Dendritic cell treated with granulocyte-macrophage colony-stimulating factor and Interleukin-4, amounts not matched to agents 40 ng/mL and 50 ng/mL, for 4 days (primary cell): Measurements from ENCODE around the gene CUL1.

Source experiments
- H3K27ac Mint-ChIP-seq: one replicate; pipeline ENCODE4 v1.8.0; 2022; ENCODE audit warnings: mild to moderate bottlenecking, mixed read lengths
- H3K27me3 Mint-ChIP-seq: one replicate; pipeline ENCODE4 v1.8.0; 2022; ENCODE audit warnings: mild to moderate bottlenecking, mixed read lengths
- H3K36me3 Mint-ChIP-seq: one replicate; pipeline ENCODE4 v1.8.0; 2022; ENCODE audit warnings: low read depth, mixed read lengths
- H3K4me1 Mint-ChIP-seq: one replicate; pipeline ENCODE4 v1.8.0; 2022; ENCODE audit warnings: low read depth, mixed read lengths
- H3K4me3 Mint-ChIP-seq: one replicate; pipeline ENCODE4 v1.8.0; 2022; ENCODE audit warnings: mild to moderate bottlenecking, moderate library complexity, mixed read lengths
- H3K9me3 Mint-ChIP-seq: one replicate; pipeline ENCODE4 v1.8.0; 2022; ENCODE audit warnings: mixed read lengths
- intact Hi-C: fragments of 100-400 bp; cut with micrococcal nuclease; formaldehyde crosslinking; loops from one replicate; pipeline ENCODE4 v1.15.0; 2022

CUL1 gene

GRCh38 chr7:148698397-148699023 lies at the start of gene CUL1:
Gene CUL1 (plus strand): TSS chr7:148698903. CDS start chr7:148730123, 31,220 bp downstream.
- peaks cover 16% of the 10 kb centered on the region for H3K36me3 Mint-ChIP-seq
- no peaks in the 10 kb centered on the region for H3K9me3 Mint-ChIP-seq
- peak within 1 kb of the TSS; percentile 82 for H3K27ac Mint-ChIP-seq
- H3K4me1 Mint-ChIP-seq: peaks cover 45% of the 10 kb centered on the region
- H3K4me3 Mint-ChIP-seq: peak within 1 kb of the TSS; percentile 91
- intact Hi-C loops: loop anchor here (5.0 to 10.0 kb wide), 2 partner anchors 121 to 266 kb away; no protein-coding TSS in a partner anchor
- no peaks in the 10 kb centered on the region for H3K27me3 Mint-ChIP-seq

GRCh38 chr7:148650232-148650858 lies 48.4 kb upstream of the CUL1 start:
- intact Hi-C loops: no loop called here
- H3K9me3 Mint-ChIP-seq: no peaks in the 10 kb centered on the region

DNA sequence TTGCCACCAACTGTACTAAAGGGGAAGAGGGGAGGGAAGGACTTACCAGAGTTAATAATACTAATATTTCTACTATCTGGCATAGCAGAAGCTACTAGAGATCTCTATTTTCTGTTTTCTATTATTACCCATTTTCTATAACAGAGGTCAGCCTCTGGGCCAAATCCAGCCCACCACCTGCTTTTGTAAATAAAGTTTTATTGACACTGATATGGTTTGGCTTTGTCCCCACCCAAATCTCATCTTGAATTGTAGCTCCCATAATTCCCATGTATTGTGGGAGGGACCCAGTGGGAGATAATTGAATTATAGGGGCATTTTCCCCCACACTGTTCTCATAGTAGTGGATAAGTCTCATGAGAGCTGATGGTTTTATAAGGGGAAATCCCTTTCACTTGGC lies 45.9 kb upstream of the CUL1 start:
- peaks cover 1% of the 10 kb centered on the region for H3K27me3 Mint-ChIP-seq
- H3K36me3 Mint-ChIP-seq: no peaks in the 10 kb centered on the region
- no peaks in the 10 kb centered on the region for H3K4me1 Mint-ChIP-seq
- no peak overlapping the region for H3K27ac Mint-ChIP-seq
- H3K4me3 Mint-ChIP-seq: no peak overlapping the region
- intact Hi-C loops: no loop called here
- H3K9me3 Mint-ChIP-seq: no peaks in the 10 kb centered on the region

More at GRCh38 chr7:148650232-148650858, 48.4 kb upstream of the CUL1 start:
- Mint-ChIP-seq H3K4me1 (no peaks in the 10 kb centered on the region), H3K36me3 (no peaks in the 10 kb centered on the region), H3K27ac (no peak overlapping the region), H3K4me3 (no peak overlapping the region), H3K27me3 (peaks cover 3% of the 10 kb centered on the region)

GRCh38 chr7:148657929-148658328 lies 40.8 kb upstream of the CUL1 start:
- Mint-ChIP-seq H3K4me1 (no peaks in the 10 kb centered on the region), H3K27ac (no peak overlapping the region), H3K9me3 (no peaks in the 10 kb centered on the region), H3K27me3 (peaks cover 1% of the 10 kb centered on the region), H3K4me3 (no peak overlapping the region), H3K36me3 (no peaks in the 10 kb centered on the region)
- intact Hi-C loops: no loop called here

DNA sequence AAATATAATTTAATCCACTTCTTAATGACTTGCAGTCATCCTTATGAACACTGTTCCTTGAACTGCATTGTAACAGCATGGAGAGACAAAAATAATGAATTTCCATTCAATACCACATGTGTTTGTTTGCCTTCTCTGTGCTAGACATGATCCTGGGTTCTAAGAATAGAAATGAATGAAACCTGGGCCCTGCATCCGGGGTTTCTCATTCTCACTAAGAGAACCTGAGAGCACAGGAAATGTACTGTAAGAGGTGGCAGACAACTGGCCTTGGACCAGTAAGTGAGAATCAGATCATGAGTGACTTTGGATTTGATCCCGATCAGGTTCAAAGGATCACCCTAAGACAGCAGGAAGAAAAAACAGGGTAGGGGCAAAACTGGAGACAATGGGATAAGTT lies 37.2 kb upstream of the CUL1 start:
- Mint-ChIP-seq H3K4me3 (no peak overlapping the region), H3K27ac (no peak overlapping the region), H3K27me3 (no peaks in the 10 kb centered on the region), H3K36me3 (no peaks in the 10 kb centered on the region), H3K4me1 (no peaks in the 10 kb centered on the region), H3K9me3 (no peaks in the 10 kb centered on the region)
- intact Hi-C loops: no loop called here

DNA sequence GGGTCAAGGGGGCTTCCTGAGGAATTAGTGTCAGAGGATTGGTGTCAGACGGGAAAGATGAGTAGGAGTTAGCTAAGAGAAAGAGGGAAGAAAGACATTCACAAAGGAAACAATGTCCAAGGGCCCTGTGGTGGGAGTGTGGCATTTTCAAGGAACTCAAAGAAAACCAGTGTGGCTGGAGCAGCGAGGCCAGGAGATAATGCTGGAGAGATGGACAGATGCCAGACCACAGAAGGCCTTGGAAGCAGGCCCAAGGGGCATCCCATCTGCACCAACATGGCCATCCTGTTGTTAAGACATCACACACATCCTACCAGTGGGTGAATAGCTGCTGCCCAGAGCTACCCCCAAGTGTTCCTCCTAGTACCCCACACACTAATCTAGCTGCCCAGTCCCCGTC lies 36.1 kb upstream of the CUL1 start:
- intact Hi-C loops: no loop called here
- H3K27me3 Mint-ChIP-seq: no peaks in the 10 kb centered on the region
- H3K4me1 Mint-ChIP-seq: no peaks in the 10 kb centered on the region
- no peaks in the 10 kb centered on the region for H3K36me3 Mint-ChIP-seq
- peaks cover 6% of the 10 kb centered on the region for H3K9me3 Mint-ChIP-seq
- no peak overlapping the region for H3K4me3 Mint-ChIP-seq
- no peak overlapping the region for H3K27ac Mint-ChIP-seq

- no peak overlapping the region for H3K4me3 Mint-ChIP-seq
- peaks cover 9% of the 10 kb centered on the region for H3K9me3 Mint-ChIP-seq
- intact Hi-C loops: no loop called here
- no peaks in the 10 kb centered on the region for H3K27me3 Mint-ChIP-seq
- H3K36me3 Mint-ChIP-seq: no peaks in the 10 kb centered on the region
- no peaks in the 10 kb centered on the region for H3K4me1 Mint-ChIP-seq
- no peak overlapping the region for H3K27ac Mint-ChIP-seq
These were observed 34.4 kb upstream of the CUL1 start for GRCh38 chr7:148664324-148664723.

DNA sequence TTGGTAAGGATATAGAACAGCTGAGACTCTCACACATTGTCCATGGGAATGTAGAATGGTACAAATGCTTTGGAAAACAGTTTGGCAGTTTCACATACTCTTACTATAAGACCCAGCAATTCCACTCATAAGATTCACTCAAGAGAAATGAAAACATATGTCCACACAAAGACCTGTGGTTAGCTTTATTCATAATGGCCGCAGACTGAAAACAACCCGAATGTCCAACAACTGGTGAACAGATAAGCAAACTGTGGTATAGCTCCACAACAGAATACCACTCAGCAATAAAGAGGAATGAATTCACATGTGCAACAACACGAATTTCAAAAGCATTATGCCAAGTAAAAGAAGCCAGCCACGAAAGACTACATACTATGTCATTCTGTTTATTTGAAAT lies 33.5 kb upstream of the CUL1 start:
- no peaks in the 10 kb centered on the region for H3K36me3 Mint-ChIP-seq
- H3K9me3 Mint-ChIP-seq: peaks cover 9% of the 10 kb centered on the region
- peaks cover 2% of the 10 kb centered on the region for H3K4me1 Mint-ChIP-seq
- H3K27ac Mint-ChIP-seq: no peak overlapping the region
- H3K4me3 Mint-ChIP-seq: no peak overlapping the region
- intact Hi-C loops: no loop called here
- H3K27me3 Mint-ChIP-seq: no peaks in the 10 kb centered on the region

GRCh38 chr7:148669927-148670326 lies 28.8 kb upstream of the CUL1 start:
- H3K27me3 Mint-ChIP-seq: no peaks in the 10 kb centered on the region
- intact Hi-C loops: no loop called here
- no peak overlapping the region for H3K27ac Mint-ChIP-seq
- no peak overlapping the region for H3K4me3 Mint-ChIP-seq
- H3K4me1 Mint-ChIP-seq: peaks cover 11% of the 10 kb centered on the region
- no peaks in the 10 kb centered on the region for H3K36me3 Mint-ChIP-seq
- H3K9me3 Mint-ChIP-seq: peaks cover 27% of the 10 kb centered on the region

DNA sequence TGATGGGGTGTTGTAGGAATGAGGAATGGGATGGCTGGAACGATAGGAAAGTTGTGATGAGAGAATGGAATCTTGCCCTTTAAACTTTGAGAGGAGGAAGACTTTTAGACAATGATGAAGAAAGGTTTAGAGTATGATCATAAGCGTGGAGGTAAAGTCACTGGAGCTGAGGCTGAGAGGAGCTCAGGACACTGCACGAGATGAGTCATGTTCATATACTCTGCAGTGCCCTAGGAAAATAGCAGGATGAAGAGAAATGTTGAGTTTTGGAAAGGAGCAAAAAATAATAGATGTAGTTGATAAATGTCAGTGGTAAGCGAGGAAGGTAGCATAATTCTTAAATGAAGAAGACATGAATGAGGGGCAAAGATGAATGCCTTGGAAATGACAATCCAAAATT lies 28.3 kb upstream of the CUL1 start:
- H3K4me1 Mint-ChIP-seq: peaks cover 11% of the 10 kb centered on the region
- H3K36me3 Mint-ChIP-seq: no peaks in the 10 kb centered on the region
- H3K27me3 Mint-ChIP-seq: no peaks in the 10 kb centered on the region
- no peak overlapping the region for H3K27ac Mint-ChIP-seq
- H3K4me3 Mint-ChIP-seq: no peak overlapping the region
- intact Hi-C loops: no loop called here
- peaks cover 31% of the 10 kb centered on the region for H3K9me3 Mint-ChIP-seq

GRCh38 chr7:148670807-148671206 lies 27.9 kb upstream of the CUL1 start:
- H3K4me1 Mint-ChIP-seq: peaks cover 11% of the 10 kb centered on the region
- no peak overlapping the region for H3K4me3 Mint-ChIP-seq
- no peak overlapping the region for H3K27ac Mint-ChIP-seq
- peaks cover 35% of the 10 kb centered on the region for H3K9me3 Mint-ChIP-seq
- H3K36me3 Mint-ChIP-seq: no peaks in the 10 kb centered on the region
- intact Hi-C loops: no loop called here
- H3K27me3 Mint-ChIP-seq: no peaks in the 10 kb centered on the region

DNA sequence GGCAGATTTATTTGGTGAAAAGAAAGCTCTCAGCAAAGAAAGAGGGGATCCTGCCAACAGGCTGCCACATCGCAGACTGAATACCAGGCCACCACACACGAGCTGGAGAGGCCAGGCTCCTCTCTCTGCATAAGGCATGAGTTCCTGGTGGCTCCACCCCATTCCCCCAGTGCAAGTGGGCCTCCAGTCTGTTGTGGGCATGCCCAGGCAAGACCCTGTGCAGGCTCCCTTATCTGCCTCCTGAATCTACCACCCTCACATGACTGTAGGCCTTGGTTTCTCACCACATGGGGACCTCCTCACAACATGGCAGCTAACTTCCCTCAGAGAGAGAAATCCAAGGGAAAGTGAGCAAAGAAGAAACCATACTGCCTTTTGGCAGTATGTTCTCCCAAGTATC lies 26.7 kb upstream of the CUL1 start:
- peaks cover 35% of the 10 kb centered on the region for H3K9me3 Mint-ChIP-seq
- H3K36me3 Mint-ChIP-seq: no peaks in the 10 kb centered on the region
- intact Hi-C loops: no loop called here
- no peak overlapping the region for H3K27ac Mint-ChIP-seq
- H3K4me3 Mint-ChIP-seq: no peak overlapping the region
- peaks cover 11% of the 10 kb centered on the region for H3K4me1 Mint-ChIP-seq
- H3K27me3 Mint-ChIP-seq: no peaks in the 10 kb centered on the region

GRCh38 chr7:148674689-148675088 lies 24.0 kb upstream of the CUL1 start:
- H3K9me3 Mint-ChIP-seq: peaks cover 26% of the 10 kb centered on the region
- peaks cover 11% of the 10 kb centered on the region for H3K4me1 Mint-ChIP-seq
- H3K27me3 Mint-ChIP-seq: no peaks in the 10 kb centered on the region
- no peaks in the 10 kb centered on the region for H3K36me3 Mint-ChIP-seq
- no peak overlapping the region for H3K4me3 Mint-ChIP-seq
- intact Hi-C loops: no loop called here
- no peak overlapping the region for H3K27ac Mint-ChIP-seq

DNA sequence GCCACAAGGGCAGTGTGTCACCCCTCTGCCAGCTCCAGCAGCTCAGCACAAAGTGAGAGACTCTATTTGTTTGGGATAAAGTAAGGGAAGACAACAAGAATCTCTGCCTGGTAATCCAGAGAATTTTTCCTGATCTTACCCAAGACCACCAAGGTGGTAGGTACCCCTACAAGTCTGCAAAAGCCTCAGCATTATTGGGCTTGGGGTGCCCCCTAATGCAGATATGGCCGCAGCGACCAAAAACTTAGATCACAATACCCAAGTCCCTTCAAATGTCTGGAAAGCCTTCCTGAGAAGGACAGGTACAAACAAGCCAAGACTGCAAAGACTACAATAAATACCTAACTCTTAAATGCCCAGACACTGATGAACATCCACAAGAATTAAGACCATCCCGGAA lies 22.4 kb upstream of the CUL1 start:
- no peaks in the 10 kb centered on the region for H3K4me1 Mint-ChIP-seq
- H3K27me3 Mint-ChIP-seq: no peaks in the 10 kb centered on the region
- H3K36me3 Mint-ChIP-seq: no peaks in the 10 kb centered on the region
- intact Hi-C loops: no loop called here
- H3K9me3 Mint-ChIP-seq: peaks cover 26% of the 10 kb centered on the region
- H3K27ac Mint-ChIP-seq: no peak overlapping the region
- H3K4me3 Mint-ChIP-seq: no peak overlapping the region

DNA sequence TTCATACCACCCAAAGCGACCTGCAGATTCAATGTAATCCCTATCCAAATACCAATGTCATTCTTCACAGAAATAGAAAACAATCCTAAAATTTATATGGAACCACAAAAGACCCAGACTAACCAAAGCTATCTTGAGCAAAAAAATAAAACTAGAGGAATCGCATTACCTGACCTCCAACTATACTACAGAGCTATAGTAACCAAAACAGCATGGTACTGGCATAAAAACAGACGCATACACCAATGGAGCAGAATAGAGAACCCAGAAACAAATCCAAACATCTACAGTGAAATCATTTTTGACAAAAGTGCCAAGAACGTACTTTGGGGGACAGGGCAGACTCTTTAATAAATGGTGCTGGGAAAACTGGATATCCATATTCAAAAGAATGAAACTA lies 16.9 kb upstream of the CUL1 start:
- intact Hi-C loops: no loop called here
- Mint-ChIP-seq H3K4me3 (no peak overlapping the region), H3K9me3 (peaks cover 8% of the 10 kb centered on the region), H3K27ac (no peak overlapping the region), H3K36me3 (no peaks in the 10 kb centered on the region), H3K4me1 (no peaks in the 10 kb centered on the region), H3K27me3 (no peaks in the 10 kb centered on the region)
